Cerebellar cortex (tissue), 1 donor: ENCODE data around the gene AKR7A2.

Experiments used
- DNase-seq: peaks from one replicate; pipeline ENCODE4 v3.0.0-alpha.2; 2015; ENCODE audit warnings: low spot score

Gene AKR7A2

DNA sequence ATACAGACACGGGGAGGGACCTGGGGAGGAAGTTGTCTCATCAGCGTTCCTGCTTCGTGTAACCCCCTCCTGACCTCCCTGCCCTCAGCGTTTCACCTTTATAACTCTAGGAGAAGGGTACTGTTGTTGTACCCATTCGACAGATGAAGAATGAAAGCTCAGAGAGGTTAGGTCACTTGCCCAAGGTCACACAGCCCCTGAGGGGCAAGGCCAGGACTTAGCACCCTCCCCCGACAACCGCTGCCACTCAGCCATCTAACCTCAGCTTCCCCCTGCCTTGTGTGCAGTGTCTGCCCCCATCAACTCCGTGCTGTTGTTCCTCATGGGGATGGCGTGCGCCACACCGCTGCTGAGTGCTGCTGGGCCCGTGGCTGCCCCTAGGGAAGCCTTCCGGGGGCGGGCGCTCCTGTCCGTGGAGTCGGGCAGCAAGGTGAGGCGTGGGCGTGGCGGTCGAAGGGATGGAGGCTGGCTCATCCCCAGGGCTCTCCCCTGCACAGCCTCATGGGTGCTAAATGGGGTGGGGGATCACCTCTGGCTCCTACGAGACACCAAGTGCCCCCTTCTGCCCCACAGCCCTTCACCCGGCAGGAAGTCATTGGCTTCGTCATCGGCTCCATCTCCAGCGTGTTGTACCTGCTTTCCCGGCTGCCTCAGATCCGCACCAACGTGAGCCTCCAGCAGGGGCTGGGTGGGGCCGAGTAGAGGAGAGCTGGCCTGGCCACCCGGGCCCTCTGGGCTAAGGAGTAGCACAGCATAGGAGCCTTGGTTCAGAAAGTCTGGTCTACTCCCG is 14.2 kb upstream of the AKR7A2 start:
- DNase-seq, result no peak

DNA sequence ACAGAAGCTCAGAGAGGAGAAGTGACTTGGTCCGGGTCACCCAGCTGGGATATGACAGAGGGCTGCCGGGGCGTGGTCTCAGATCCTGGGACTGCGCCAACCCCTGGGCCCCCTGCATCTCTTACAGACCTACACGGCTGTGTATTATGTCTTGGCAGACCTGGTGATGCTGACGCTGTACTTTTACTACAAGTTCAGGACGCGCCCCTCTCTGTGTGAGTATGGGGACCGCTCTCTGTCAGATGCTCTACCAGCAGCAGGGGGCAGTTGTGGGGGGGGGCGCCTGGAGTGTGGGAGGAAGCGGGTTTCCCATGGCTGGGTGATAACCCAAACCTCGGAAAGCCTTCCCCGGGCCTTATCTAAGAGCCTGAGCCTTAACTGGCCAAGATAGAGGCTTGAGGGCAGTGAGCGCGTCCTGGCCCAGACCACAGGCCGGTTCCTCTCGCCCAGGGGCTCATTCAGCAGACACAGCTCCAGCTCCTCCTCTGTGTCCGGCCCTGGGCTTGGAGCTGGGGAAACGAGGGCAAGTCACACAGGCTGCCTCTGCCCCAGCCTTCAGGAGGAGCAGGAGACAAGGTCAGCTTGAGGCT is 13.5 kb upstream of the AKR7A2 start:
- DNase-seq, result no peak

- DNase-seq, result no peak
Observed at GRCh38 chr1:19324665-19324990, 12.7 kb upstream of the AKR7A2 start.

DNA sequence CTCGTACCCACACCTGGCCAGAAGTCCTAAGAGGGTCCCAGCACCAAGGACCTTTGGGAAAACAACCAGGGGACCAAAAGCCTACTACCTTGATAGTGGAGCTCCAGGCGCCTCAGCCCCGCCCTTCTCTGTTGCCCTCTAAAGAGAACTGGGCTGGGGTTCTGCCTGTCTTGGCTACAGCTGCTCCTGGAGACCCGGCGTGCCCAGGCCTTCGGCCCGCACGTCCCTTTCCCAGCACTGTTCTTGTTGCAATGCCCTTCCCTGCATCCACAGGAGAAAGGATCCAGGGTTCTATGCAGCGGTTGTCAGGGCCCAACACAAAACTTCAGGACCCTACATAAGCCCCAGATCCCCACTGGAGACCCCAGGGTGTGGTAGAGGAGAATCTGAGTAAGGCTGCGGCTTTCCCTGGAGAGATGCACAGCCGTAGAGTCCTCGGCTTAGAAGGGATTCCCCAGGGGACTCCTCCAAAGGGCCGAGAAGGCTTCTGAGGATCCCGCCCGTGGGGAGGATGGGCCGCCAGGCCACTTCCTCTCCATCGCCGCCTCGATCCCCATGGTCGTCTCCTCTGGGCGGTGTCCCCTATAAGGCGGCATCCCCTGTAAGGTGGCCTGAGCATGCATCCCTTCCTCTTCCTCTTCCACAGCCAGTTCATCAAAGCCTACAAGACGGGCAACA is 12.2 kb upstream of the AKR7A2 start:
- no peak for DNase-seq

DNA sequence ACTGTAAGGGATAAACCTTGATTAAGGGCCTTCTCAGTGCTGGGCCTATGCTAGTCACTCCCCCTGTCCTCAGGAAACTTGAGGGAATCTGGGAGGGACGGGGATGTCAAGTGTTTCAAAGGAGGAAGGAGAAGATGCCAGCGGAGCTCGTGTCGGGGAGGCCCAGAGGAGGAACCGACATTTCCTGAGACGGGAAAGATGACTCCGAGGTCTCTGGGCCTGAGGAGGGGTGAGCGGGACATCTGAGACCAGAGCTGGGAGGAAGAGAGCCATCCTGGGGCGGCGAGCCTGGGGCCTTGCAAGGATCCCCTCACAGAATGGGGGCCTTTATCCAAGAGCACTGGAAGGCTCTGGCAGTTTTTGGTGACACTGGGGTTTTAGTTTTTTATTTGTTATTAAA is 10.5 kb upstream of the AKR7A2 start:
- DNase-seq, result no peak

DNA sequence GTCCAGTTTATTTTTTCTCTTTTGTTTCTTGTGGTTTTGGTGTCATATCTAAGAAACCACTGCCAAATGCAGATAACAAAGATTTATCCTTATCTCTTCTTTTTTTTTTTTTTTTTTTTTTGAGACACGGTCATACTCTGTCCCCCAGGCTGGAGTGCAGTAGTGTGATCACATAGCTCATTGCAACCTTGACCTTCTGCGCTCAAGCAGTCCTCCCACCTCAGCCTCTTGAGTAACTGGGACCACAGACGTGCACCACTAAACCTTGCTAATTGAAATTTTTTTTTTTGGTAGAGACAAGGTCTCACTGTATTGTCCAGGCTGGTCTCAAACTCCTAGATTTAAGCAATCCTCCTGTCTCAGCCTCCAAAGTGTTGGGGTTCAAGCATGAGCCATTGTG is 9.1 kb upstream of the AKR7A2 start:
- no peak for DNase-seq

- no peak for DNase-seq
Observed at GRCh38 chr1:19319196-19319595, 7.3 kb upstream of the AKR7A2 start.

DNA sequence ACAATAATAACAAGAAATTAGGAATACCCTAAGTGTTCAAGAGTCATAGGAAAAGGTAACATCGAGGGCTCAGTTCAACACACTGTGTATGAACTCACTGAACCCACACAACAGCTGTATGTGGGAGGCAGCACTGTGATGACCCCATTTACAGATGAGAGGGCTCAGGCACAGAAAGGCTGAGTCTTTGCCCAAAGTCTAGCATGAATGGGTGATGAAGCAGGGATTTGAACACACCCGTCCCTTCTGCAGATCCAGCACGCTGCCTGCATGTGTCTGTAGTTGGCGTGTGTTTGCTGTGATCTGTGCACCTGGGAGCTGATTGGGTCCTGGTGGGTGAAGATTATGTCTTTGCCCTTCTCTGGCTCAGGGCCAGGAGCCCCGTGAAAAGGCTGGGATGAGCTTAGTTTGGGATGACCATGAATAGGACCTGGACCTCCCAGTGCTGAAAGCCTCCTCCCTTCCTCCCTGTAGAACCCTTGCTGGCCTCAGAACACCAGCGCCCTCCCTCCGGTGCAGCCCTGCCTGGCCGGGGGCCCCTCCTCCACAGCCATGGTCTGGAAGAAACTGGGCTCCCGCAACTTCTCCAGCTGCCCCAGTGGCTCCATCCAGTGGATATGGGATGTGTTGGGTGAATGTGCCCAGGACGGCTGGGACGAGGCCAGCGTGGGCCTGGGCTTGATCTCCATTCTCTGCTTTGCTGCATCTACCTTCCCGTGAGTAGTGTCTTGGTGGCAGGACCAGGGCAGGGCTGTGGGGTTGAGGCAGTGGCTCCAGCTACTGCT is 5.4 kb upstream of the AKR7A2 start:
- no peak for DNase-seq

- peak; percentile 83 for DNase-seq
Observed at GRCh38 chr1:19315378-19316198, 3.6 kb upstream of the AKR7A2 start.

GRCh38 chr1:19313961-19314882 is 2.3 kb upstream of the AKR7A2 start:
- DNase-seq, result no peak

GRCh38 chr1:19313636-19313959 is 1.7 kb upstream of the AKR7A2 start:
- no peak for DNase-seq

DNA sequence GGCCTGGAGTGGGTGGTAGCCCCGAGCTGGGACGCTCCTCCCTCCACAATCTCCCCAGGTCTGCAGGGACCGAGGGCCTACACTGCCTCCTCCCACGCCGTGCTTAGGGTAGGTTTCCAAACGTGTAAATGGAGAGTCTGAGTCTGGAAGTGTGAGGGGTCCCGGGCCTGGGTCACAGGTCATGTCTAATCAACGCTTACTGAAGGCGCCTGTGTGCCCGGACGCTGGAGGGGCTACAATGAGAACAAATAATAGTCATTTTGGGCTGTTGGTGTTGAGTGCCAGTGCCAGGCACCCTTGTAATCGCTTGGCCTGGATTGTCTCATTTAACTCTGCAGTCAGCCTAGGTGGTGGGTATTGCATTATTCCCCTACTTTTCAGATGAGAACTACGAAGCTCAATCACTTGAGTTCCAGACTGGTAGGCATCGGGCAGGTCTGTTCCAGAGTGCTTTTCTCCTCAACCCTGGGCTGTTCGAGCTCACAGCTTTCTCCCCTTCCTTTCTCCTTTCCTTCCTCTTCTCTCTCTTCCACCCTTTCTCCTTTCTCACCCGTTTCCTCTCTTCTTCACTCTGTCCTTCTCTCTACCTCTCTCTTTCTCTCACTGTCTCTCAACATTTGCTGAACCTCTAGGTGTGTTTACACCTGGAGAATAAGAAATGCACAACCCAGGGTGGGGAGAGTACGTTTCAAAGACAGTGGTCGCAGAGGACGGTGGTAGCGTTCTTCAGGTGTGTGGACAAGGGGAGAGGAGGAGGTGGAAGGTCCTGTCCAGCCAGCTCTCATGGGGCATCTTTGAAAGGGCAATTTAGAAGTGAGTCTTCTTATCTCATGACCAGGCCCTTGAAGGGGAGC is 1.1 kb upstream of the AKR7A2 start:
- peak; percentile 27 for DNase-seq

DNA sequence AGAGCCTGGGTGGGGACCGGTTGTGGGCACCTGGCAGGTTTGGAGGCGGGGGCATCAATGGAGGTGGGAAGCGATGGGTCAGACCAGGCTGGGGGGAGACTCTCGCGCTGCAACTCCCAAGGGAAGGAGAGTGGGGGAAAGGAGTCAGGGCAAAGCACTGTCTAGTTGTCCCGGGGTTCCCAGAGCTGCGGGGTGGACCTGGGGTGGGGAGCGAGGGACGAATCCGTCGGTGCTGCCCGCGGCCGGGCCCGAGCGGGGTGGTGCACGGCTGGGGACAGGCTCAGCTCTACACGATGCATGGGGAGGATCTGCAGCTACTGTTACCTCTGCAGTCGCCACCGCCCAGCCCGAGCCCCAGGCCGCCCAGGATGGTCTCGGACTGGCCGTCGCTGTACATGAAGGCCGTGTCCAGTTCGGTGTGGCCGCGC is 427 bp downstream of the AKR7A2 start:
- peak; percentile 19 for DNase-seq

- DNase-seq, result peak; percentile 25
Observed at GRCh38 chr1:19310720-19311502, 1.0 kb downstream of the AKR7A2 start.

- DNase-seq, result no peak
Observed at GRCh38 chr1:19310061-19310460, 1.9 kb downstream of the AKR7A2 start.

DNA sequence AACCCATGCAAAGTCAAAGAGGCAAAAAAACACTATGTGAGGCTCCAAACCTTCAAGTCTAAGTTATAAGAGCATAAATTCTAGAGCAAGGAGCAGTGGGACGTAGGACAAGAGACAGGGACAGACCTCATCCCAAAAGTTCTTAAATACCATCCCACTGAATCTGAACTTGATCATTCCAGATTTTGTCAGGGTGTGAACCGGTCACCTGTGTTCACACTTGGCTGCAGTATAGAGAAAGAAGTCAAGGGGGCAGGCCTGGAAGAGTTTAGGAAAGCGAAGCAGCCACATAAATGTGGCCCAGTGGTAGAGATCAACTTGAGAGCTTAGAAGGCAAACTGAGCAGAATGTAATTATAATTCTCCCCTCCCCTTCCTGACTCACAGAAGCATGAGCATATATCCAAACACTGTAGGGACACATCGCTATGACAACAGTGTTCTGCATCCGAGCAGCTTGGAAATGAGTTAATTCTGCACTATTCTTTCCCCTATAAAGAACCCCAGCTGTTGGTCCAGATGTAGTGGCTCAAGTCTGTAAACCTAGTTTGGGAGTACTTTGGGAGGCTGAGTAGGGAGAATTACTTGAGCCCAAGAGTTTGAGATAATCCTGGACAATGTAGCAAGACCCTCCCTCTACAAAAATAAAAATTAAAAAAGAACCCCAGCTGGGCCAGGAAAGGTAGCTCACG is 2.7 kb downstream of the AKR7A2 start:
- no peak for DNase-seq

GRCh38 chr1:19308509-19308907 is 3.4 kb downstream of the AKR7A2 start:
- DNase-seq, result no peak

DNA sequence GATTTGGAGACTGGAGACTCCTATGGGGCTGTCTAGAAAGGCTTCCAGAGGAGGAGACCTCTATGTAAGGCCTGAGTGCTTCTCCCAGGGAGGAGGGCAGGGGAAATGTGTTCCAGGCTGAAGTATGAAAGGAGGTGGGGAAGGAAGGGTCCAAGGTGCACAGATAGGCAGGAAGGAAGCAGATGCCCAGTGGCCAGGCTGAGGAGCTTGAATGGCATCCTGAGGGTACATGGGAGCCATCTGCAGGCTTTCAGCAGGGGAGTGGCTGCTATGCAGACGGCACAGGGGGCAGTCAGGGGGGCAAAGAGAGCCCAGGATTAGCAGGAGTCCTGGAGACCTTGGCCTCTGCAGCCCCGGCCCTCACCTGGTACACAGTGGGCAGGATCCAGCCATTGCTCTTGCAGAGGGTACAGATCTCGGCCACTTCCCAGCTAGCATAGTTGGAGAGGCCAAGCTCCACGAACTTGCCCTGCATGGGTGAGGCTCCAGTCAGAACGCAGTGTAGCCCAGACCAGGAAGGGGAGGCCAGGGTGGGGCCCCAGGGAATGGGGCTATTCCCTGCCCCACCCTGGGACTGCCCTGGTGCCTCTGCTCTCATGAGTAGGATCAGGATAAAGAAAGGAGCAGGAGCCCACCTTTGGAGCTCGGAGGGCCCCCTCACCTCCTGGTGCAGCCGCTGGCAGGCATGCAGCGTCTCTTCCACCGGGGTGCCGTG is 4.0 kb downstream of the AKR7A2 start:
- DNase-seq, result no peak
